Measurements from ENCODE around the gene DDX51.

DNA sequence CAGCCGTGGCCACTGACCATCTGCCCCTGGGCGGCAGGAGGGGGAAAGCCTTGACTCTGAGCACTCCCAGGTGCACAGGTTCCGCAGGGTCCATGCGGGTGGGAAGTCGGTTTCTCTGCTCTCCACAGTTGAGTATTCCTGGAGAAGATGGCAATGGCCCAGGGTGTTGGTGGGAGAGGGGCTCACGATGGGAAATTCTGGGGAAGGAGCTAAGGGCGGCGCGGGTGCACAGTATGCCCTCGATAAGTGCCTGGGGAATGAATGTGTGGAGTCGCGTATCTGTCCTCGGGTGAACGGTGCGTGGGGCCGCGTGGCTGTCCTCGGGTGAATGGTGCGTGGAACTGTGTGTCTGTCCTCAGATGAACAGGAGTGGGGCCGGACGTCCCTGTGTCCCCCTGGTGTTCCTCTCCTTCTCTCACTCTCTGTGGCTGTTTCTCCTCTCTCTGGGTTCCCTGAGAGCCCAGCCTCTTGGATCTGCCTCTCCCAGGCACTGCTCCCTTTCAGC is 38.1 kb upstream of the DDX51 start:
- TF ChIP-seq, protein P1, sequence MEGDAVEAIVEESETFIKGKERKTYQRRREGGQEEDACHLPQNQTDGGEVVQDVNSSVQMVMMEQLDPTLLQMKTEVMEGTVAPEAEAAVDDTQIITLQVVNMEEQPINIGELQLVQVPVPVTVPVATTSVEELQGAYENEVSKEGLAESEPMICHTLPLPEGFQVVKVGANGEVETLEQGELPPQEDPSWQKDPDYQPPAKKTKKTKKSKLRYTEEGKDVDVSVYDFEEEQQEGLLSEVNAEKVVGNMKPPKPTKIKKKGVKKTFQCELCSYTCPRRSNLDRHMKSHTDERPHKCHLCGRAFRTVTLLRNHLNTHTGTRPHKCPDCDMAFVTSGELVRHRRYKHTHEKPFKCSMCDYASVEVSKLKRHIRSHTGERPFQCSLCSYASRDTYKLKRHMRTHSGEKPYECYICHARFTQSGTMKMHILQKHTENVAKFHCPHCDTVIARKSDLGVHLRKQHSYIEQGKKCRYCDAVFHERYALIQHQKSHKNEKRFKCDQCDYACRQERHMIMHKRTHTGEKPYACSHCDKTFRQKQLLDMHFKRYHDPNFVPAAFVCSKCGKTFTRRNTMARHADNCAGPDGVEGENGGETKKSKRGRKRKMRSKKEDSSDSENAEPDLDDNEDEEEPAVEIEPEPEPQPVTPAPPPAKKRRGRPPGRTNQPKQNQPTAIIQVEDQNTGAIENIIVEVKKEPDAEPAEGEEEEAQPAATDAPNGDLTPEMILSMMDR (conservative IDR thresholded peaks at IDR 0.05): no peak
- TF ChIP-seq EZH2 (IDR thresholded peaks at IDR 0.05; ENCODE audit: low read depth): no peak

Data from PC-9 (cell line).